Peyer's patch (tissue), 4 donors: ENCODE measurements around the gene TBC1D22B.

Experiments
- CTCF ChIP-seq, 6 experiments: fragments of 450-650 bp in 4 of 6; fragments of 200-600 bp in 2 of 6; sonication (generic) in 1 of 6; IDR thresholded peaks; one replicate each; pipeline ENCODE4 v1.5.1; 2017 to 2019; ENCODE audit warnings: antibody characterized with exemption in 6 of 6, mild to moderate bottlenecking in 3 of 6, moderate library complexity in 1 of 6
- POLR2A ChIP-seq, 2 donors: fragments of 450-650 bp; IDR thresholded peaks; one replicate each; pipeline ENCODE4 v1.5.1; 2017; ENCODE audit warnings: antibody characterized with exemption in 2 of 2, mild to moderate bottlenecking in 2 of 2, moderate library complexity in 2 of 2

- TF ChIP-seq CTCF (IDR thresholded peaks at IDR 0.05) (no peak), POLR2A (IDR thresholded peaks at IDR 0.05) (no peak)
Measured at GRCh38 chr6:37310966-37311365, 53.4 kb downstream of the TBC1D22B start.
